Choroid plexus epithelial cell (primary cell): ENCODE results near the gene GDI1.
"Not testable (repeated sequence)": the region's sequence is repeated elsewhere in the genome, so short reads cannot be mapped to it uniquely, and the experiment has no call there.

Experiments used
- DNase-seq: peaks from one replicate; pipeline ENCODE4 v3.0.0-alpha.2; 2010; ENCODE audit warnings: low read depth
- H3K4me3 ChIP-seq: 2 replicates; pipeline ENCODE4 v1.5.1; 2011; ENCODE audit warnings: low read depth, mild to moderate bottlenecking, control low read depth, low read length, moderate library complexity
- CTCF ChIP-seq: conservative IDR thresholded peaks from 2 replicates; pipeline ENCODE4 v1.5.1; 2011; ENCODE audit warnings: low read depth, mild to moderate bottlenecking, control low read depth, inconsistent platforms, low read length, moderate library complexity

GDI1 gene

GRCh38 chrX:154436983-154437752, at the start of gene GDI1:
Gene GDI1, plus strand, starts transcription at chrX:154437154. Its CDS starts 101 bp downstream, at chrX:154437255.
- no peak for DNase-seq
- H3K4me3 ChIP-seq, result peak within 1 kb of the TSS; percentile 72
- TF ChIP-seq CTCF, result no peak

- not testable (repeated sequence) for H3K4me3 ChIP-seq, DNase-seq
These were observed 48.9 kb upstream of the GDI1 start for GRCh38 chrX:154388094-154388493.

GRCh38 chrX:154388649-154389048, 48.3 kb upstream of the GDI1 start:
- not testable (repeated sequence) for H3K4me3 ChIP-seq, DNase-seq

- peak overlapping the region; percentile 44 for H3K4me3 ChIP-seq
These were observed 46.9 kb upstream of the GDI1 start for GRCh38 chrX:154389812-154390747.

GRCh38 chrX:154396363-154396762, 40.6 kb upstream of the GDI1 start:
- H3K4me3 ChIP-seq, DNase-seq: not testable (repeated sequence)

More at GRCh38 chrX:154389812-154390747, 46.9 kb upstream of the GDI1 start:
- not testable (repeated sequence) for DNase-seq

- TF ChIP-seq CTCF, result no peak
- peak; percentile 53 for DNase-seq
- H3K4me3 ChIP-seq, result peak overlapping the region; percentile 79
These were observed 39.7 kb upstream of the GDI1 start for GRCh38 chrX:154396973-154397887.

GRCh38 chrX:154397888-154398667, 38.9 kb upstream of the GDI1 start, which contains the start of gene RPL10:
Gene RPL10, plus strand, starts transcription at chrX:154398377. Its CDS starts 143 bp downstream, at chrX:154398520.
- DNase-seq, result peak; percentile 98
- TF ChIP-seq CTCF, result no peak
- H3K4me3 ChIP-seq, result peak within 1 kb of the TSS; percentile 79
